Epidermal melanocyte (primary cell): ENCODE measurements around the gene NDUFAF3.

Source experiments
- DNase-seq: peaks from one replicate; pipeline ENCODE4 v3.0.0; 2011; ENCODE audit warnings: low spot score; ENCODE audit not compliant: insufficient read length

NDUFAF3 gene

DNA sequence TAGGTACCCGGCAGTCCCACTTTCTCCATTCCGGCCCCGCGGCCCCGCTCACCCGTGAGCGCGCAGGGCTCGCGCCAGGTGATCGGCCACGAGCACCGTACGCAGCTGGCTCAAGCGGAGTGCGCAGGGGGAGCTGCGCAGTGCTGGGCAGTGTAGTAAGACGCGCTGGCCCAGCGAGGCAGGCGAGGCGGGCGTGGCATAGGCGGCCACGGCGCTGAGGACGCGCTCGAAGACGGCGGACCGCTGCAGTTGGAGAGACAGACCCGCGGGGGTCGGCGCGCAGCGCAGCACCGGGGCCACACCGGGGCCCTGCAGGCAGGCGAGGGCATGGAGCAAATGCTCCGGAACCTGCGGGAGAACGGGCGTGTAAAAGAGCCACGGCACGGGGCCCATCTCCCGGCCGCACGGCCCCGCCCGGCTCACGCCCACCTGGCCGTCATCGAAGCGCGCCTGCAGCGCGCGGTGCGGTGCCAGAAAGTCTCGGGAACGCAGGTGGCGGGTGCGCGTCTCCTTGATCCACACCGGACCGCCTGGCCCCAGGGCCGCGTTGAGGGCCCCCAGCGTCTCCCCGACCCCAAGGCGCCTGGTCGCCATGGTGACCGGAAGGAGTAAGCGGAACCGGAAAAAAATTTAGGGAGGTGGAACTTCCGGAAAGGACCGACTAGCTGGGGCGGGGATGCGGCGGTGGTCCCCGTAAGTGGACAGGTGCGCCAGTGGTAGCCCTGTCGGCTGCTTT is 3.8 kb upstream of the NDUFAF3 start, which contains the start of gene DALRD3:
Gene DALRD3 (minus strand): TSS at position 610 of the 736 bp plus-strand sequence. CDS start 16 bp downstream, at position 594.
- DNase-seq, result peak; percentile 39

DNA sequence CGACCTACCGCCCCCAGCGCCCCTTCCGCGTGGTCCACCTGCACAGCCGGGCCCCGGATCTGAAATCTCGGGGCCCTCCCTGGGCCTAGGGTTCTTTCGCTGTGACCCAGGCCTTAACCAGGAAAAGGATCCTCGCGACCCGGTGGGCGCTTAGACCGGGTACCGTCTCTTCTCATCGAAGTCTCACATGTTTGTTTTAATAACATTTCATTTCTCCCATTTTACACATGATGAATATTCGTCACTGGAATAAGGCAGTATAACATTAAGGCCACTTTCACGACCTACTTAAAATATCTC is 3.3 kb upstream of the NDUFAF3 start:
- no peak for DNase-seq

DNA sequence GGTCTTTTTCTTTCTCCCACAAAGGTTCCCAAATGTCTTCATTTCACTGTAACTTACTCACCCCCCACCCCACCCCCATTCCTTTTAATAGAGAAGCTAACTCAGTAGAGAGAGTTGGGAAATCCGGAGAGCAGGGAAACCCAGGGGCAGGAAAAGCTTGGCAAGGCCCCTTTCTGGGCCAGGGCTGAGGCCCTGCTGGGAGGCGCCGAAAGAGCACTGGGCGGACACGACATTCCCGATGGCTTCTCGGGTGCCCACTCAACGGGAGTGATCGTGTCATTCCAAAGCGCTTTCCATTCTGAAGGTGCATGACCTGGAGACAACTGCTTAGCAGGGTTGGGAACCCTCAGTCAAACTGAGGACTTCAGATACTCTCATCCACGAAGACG is 2.0 kb upstream of the NDUFAF3 start:
- DNase-seq, result no peak

DNA sequence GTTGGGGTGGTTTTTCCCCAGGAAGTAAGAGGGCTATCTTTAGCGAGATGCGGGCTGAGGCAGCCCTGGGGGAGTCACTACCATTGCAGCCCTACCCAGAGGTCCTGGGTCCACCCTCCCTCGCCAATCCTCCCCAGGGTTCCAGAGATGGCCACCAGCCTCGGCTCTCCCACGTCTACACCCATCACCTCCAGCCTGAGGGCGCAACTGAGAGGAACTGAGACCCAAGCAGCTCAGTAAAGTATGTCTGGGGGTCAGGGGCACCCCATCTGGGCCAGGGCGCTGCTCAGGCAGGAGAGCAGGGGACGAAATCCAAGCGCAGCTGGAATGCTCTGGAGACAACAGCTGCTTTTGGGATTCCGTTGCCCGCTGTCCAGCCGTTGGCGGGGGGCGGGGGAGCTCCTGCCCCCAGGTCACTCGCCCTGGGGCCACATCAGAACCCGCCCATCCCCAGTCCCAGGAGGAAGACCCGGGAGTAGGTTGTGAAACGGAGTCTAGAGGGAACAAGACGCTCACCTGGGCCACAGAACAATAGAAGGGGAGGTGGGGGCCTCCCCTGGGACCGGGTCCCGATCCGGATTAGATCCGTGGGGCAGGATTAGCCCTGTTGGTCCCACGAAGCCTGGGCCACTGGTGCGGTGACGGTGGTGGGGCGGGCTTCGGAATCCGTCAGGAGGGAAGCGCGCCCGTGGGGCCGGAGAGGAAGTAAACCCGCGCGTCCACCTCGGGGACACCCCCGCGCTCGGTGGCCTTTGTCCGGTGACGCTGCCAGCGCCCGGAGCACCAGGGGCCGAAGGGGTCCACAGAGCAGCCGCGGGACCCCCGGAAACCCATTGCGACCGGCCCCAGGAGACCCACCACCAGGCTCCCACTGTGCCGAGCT is 1.4 kb upstream of the NDUFAF3 start:
- DNase-seq, result no peak

DNA sequence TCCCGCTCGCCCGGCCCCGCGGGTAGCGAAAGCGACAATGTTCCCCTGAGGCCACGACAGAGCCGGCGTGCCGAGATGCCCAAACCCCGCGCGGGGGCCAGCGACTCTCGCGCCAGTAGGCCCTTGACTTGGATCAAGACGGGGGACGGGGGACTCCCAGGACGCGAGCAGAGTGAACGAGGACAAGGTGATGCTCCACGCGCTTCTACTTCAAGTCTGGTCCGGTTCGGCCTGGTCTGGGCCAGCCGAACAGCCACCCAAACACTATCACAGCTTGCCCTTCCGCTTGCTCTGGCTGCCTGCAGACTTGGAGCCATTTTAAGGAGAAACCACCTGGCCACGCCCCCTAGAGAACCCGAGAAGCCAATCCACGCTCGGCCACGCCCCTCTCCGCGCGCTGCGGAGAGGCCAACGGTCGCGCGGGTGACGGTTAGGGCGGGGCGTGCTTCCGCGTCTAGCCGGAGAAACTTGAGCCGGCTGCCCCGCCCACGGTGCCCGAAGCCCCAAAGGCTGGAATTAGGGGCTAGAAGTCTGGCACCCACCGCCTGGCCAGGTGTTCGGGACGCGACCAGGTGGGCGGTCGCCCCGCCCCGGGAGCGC is 608 bp upstream of the NDUFAF3 start:
- peak; percentile 94 for DNase-seq

DNA sequence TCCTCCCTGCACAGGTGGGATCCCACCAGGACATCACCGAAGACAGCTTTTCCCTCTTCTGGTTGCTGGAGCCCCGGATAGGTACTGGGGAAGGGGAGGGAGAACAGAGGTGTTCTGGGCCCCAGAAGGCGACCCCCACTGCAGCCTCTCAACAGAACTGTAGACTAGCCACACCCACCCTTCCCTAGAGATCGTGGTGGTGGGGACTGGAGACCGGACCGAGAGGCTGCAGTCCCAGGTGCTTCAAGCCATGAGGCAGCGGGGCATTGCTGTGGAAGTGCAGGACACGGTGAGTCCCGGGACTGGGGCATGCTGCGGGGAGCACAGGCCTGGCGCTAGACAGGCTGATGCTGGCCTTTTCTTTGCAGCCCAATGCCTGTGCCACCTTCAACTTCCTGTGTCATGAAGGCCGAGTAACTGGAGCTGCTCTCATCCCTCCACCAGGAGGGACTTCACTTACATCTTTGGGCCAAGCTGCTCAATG is 809 bp downstream of the NDUFAF3 start:
- DNase-seq, result no peak

DNA sequence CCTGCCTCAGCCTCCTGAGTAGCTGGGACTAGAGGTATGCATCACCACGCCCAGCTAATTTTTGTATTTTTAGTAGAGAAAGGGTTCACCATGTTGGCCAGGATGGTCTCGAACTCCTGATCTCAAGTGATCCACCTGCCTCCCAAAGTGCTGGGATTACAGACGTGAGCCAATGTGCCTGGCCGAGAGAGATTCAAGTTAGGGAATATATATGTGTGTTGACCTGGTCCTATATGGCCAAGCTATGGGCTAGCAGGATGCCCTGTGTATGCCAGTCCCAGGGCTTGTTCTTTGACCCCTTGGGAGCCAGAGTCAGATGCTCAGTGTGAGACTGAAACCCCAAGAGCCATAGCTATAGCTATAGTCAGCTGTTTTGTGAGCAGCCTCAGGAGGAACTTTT is 1.9 kb downstream of the NDUFAF3 start:
- DNase-seq, result no peak

DNA sequence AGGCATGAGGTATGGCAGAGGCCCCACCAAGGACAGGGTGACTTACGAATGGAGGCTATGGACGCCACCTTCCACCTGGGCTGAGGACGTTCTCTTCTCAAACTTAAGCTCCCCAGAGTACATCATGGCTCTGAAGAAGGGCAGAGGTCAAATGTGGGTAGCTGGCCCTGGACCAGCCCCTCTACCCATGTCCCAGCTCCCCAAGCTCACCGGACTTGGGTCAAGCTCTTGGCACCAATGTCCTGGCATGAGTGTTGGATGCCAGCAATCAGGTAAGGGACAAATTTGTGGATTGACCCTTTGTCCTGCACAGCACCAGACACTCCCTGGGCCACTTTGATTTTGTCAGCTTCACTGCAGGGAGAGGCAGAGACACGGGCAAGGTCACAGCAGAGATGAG is 2.5 kb downstream of the NDUFAF3 start:
- no peak for DNase-seq

DNA sequence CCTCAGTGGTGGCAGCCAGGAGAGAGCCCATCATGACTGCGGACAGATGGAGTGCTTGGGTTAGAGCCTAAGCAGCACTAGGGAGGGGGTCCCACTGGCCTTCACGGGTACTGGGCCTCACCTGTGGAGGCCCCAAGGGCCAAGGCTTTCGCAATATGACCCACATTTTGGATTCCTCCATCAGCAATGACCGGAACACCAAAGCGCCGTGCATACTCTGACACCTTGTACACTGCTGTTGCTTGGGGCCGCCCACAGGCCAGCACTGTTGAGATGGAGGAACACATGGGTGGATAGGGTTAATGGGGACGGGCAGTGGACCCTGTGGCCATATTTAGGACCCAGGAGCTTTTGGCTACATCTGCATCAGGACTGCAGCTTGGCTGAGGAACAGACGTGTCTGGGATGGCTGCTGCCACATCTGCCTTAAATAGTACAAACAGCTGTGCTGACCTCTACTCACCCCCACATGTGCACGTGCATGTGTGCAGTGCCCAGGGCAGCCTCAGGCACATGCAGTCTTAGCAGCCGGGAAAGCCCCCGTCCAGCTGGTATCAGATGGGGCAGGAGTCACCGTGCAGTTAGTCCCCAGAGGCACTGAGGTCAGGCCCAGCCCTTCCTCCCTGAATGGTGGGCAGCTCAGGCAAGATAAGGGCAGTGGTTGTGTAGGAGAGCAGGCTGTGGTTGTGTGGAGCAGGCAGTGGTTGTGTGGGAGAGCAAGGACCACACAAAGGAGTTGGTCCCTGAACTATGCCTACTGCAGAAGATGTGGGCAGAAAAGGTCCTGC is 3.3 kb downstream of the NDUFAF3 start:
- no peak for DNase-seq

DNA sequence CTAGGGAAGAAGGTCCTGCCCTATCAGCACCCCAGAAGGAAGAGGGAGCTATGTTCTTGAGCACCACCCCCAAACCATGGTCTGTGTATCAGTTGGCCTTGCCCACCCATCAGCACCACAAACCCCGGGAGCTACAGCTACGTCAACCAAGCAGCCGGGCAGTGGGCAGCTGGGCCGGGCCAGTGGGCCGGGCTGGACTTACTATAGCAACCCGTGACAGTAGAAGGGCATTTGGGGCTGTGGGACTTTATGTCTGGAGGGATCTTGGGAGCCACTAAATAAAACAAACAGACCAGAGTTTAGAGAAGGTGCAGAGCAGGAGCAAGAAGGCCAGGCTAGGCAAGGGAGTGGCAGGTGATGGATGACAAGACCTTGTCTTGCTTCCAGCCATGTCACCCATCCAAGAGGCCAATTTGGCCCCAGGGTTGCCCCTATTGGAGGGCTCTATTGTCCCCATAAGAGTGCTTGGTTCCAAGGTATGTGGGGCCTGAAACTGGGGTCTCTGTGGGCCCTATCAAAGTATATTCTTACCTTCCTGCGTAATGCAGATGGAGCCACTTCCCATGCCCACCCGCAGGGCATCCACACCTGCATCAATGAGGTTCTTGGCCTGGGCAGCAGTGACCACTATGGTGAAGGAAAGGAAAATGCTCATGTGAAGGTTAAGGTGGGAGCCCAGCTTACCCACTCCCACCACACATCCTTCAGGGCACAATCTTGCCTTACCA is 4.0 kb downstream of the NDUFAF3 start:
- no peak for DNase-seq

DNA sequence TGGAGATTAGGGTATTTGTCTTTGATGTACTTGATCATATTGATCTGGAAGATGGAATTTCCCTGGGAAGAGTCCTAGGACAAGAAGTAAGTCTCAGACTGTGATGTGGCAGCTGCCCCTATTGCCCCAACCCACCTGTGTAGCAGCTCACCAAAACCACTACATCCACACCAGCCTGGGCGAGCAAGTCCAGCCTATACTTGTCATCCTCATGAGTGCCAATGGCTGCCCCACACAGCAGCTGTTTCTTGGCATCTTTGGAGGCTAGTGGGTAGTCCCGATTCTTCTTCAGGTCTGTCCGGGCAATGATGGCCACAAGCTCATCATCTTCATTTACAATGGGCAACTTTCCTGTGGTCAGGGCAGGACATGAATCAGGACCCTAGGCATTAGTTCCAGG is 4.6 kb downstream of the NDUFAF3 start:
- DNase-seq, result no peak

DNA sequence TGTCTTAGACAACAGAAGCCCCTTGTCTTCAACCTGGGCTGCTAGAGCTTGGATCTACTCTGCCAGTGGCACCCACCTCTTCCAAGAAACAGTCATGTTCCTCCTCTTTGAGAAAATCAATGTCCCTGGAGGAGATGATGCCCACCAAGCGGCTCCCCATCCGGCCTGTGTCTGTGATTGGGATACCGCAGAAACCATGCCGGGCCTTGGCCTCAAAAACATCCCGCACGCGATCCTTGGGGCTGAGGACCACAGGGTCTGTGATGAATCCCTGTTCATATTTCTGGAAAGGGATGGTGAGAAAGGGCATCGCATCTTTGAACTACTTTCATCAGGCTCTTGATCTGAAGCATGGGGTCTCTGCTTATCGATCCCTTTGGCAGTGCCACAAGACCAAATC is 5.7 kb downstream of the NDUFAF3 start:
- no peak for DNase-seq

DNA sequence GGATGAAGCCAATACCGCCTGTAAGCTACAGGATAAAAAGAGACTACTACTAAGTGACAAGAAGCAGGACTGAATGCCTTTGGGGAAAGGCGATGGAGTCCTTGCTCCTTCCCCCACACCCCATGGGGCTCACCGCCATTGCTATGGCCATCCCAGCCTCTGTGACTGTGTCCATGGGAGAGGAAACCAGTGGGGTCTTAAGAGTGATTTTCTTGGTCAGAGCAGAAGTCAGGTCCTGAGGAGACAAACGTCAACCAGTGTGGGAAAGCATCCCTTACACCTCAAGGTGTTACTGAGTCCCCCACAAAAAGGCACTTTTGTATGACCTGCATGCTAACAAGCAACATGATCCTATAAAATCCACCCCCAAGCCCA is 6.4 kb downstream of the NDUFAF3 start:
- DNase-seq, result no peak

DNA sequence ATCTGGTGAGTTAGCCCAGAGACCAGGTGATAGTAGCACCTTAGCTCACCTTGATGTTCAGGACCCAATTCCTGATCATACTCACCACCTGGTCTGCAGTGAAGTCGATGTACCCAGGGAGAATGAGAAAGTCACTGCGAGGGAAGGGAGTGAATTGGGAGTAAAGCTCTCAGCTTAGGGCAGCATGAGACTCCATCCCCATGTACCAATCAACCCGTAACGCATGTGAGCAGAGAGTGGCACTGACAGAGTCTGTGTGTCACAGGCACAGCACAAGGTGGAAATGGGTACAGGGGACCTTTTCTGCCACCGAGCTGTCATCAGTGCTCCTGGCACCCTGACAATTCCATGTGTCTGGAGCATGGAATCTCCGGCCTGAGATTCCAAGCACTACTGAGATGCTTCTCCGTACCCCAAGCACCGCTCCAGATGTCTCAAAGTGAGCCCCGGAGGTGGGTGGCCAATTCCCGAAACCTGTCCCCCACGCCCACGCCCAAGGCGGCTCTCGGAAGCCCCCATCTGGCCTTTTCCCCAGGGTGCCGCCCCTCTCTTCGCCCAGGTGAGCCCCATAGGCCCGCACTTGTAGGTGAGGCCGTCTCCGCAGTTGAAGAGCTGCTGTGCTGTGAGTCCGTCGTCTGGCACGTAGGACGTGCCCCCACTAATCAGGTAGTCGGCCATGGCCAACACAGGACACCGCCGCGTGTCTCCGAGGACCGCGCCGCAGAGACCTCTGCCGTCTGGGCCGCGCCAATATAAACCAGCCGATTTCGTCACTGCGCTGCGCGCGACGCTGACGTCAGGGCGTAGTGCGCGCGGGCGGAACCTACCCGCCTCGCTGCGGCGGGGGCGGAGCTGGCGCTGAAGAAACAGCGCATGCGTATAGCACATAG is 7.0 kb downstream of the NDUFAF3 start, which contains the start of gene IMPDH2:
Gene IMPDH2 (minus strand): TSS at position 726 of the 890 bp plus-strand sequence. CDS start 48 bp downstream, at position 678.
- peak; percentile 61 for DNase-seq

DNA sequence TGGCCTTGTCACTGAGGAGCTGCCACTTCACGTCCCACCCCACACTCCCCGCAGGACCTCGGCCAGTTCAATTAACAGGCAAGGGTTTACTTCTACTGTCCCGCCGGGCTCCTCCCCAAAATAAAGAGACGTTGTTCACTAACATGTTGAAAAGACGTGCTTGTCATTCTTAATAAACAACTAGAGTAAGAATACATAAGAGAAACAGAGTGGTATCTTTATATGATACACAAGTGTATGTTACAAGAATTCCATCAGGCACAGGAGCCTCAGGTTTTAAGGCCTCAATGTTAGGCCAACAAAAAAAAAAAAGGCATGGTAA is 7.6 kb downstream of the NDUFAF3 start:
- no peak for DNase-seq

DNA sequence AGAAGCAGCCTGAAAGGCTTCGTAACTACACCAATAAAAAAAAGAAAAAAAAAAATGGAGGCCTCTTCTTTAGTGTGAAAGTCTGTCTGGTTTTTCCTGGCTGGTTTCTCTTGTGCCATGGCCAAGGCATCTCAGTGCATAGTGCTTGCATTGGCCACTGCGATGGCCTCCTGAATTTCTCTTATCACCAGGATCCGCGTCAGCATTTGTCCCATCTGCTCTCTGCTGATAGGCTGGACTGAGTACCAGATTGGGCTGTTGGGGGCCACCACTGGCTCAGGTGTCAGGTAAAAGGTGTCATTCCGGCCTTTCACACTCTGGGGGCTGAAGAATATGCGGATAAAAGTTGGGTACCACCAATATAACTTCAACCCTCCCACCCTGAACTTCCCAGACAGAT is 8.4 kb downstream of the NDUFAF3 start:
- DNase-seq, result no peak

DNA sequence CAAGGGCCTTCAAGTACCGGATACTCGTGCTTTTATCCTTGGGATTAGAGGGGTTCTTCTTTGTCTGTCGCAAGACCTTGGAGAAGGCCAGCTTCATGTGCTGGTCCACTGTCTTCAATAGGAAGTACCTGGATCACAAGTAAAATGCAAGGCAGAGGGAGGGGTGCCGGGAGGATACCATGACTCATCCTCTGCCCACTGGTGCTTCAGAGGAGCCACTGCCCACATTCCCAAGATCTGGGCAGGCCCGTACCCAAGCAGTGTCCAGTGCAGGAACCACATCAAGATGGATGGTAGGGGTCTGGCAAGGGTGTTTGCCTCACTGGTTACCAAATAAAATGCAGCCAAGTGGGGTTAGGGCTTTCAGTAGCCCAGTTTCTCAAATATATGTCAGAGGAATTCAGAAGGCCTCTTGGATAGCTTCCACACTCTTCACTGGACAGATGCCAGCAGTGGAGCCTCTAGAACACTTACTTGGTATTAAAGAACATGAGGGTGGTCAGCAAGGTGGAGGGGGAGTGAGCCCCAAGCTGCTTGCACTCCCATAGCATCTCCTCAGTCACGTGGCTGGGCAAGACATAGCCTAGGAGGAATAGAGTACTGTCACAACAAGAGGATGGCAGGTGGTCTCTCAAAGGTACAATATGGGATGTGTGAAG is 10.9 kb downstream of the NDUFAF3 start:
- no peak for DNase-seq

DNA sequence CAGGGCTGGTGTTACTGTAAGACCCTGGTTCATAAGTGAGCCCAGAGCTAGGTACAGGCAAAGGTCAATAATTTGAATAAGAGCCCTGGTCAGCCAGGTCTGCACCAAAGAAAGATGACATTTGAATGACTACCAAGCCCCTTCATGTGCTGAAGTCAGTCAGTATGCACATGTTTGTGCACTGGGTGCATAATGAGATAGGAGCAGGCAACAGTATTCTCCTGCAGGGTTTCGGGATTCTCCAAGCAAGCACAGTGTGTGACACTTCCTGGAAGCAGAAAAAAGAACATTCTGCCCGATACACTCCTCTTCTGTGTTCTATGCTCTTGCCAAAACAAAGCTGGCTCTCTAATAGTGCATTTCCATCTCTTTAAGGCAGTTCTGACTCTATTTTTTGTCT is 12.7 kb downstream of the NDUFAF3 start:
- no peak for DNase-seq

DNA sequence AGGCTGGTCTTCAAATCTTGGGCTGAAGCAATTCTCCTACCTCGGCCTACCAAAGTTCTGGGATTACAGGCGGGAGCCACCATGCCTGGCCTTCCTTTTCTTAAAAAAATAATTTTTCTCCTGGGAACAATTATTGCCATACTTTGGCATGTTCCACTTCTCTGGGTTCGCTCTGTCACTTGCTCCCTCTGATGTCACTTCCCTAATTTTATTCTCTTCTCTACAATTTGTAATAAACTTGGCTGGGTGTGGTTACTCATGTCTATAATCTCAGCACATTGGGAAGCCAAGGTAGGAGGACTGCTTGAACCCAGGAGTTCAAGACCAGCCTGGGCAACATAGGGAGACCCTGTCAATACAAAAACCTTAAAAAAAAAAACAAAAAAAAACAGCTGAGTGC is 13.4 kb downstream of the NDUFAF3 start:
- DNase-seq, result no peak
